GM12872 (cell line): ENCODE results near the gene ANKH.

Experiments
- CTCF ChIP-seq: IDR thresholded peaks from 3 replicates; pipeline ENCODE4 v1.5.1; 2011; ENCODE audit warnings: low read depth, mild to moderate bottlenecking, low read length, moderate library complexity; ENCODE audit not compliant: insufficient read depth

The ANKH gene

GRCh38 chr5:14748180-14748900, 123.2 kb downstream of the ANKH start:
- TF ChIP-seq CTCF, result no peak

GRCh38 chr5:14745753-14746152, 125.8 kb downstream of the ANKH start:
- TF ChIP-seq CTCF, result no peak

DNA sequence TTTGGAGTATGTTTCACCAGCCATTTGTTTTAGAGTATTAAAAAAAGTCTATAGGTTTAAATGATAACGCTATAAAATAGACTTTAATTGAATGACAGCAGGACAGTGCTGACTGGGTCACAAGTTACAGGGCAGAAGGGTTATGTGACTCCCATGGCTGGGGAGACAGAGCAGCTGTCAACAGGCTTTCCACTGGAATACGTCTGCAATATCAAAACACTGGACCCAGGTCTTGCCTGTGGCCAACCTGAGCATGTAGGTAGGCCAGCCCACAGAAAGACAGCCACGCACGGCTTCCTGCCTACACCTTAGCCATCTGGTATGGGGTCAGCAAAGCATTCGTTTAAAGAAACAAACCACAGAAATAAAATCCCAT, 126.4 kb downstream of the ANKH start:
- no peak for TF ChIP-seq CTCF

GRCh38 chr5:14744296-14745187, 127.0 kb downstream of the ANKH start:
- TF ChIP-seq CTCF, result no peak

- TF ChIP-seq CTCF, result no peak
These were observed 127.8 kb downstream of the ANKH start for GRCh38 chr5:14743601-14744295.

- TF ChIP-seq CTCF, result no peak
These were observed 129.1 kb downstream of the ANKH start for GRCh38 chr5:14742498-14742897.

- no peak for TF ChIP-seq CTCF
These were observed 129.7 kb downstream of the ANKH start for GRCh38 chr5:14741801-14742440.
